HEK293 (cell line): ENCODE results near the gene S100PBP.
A peak's percentile ranks its signal among the peaks of the same experiment; 100 is the strongest.

Source experiments
- CTCF ChIA-PET: fragments of 350-600 bp; formaldehyde crosslinking; extraction: SDS; loops from one replicate; lab custom pipeline; 2021; ENCODE audit warnings: antibody characterized with exemption; lab: Yijun Ruan, JAX
- POLR2A ChIA-PET: fragments of 300-600 bp; formaldehyde crosslinking; extraction: SDS; loops from one replicate; lab custom pipeline; 2020; ENCODE audit warnings: antibody characterized with exemption, inconsistent platforms; lab: Yijun Ruan, JAX
- H3K27ac ChIP-seq: fragments of 200-500 bp; sonication (Bioruptor generic); 2 replicates; pipeline ENCODE4 v1.5.1; 2014; ENCODE audit warnings: low read depth, low read length, control low read depth, inconsistent platforms; ENCODE audit errors: extremely low read depth
- H3K36me3 ChIP-seq, 2 experiments: fragments of 200-500 bp in 1 of 2; sonication (Bioruptor generic) in 1 of 2; 1 replicate in 1 of 2; 2 replicates in 1 of 2; pipeline ENCODE4 v1.5.1; 2014 to 2017; ENCODE audit warnings: inconsistent platforms in 2 of 2, low read length in 2 of 2; ENCODE audit not compliant: control insufficient read depth in 2 of 2, insufficient read depth in 1 of 2
- H3K4me1 ChIP-seq: fragments of 200-500 bp; sonication (Bioruptor generic); 2 replicates; pipeline ENCODE4 v1.5.1; 2014; ENCODE audit warnings: mild to moderate bottlenecking, low read length, inconsistent platforms; ENCODE audit not compliant: control insufficient read depth, insufficient read depth
- H3K4me3 ChIP-seq: 2 replicates; pipeline ENCODE4 v1.5.1; 2011; ENCODE audit warnings: low read depth, mild to moderate bottlenecking, control low read depth, low read length, moderate library complexity
- H3K9me3 ChIP-seq: fragments of 200-500 bp; sonication (Bioruptor generic); 2 replicates; pipeline ENCODE4 v1.5.1; 2014; ENCODE audit warnings: low read depth, low read length, inconsistent platforms; ENCODE audit not compliant: control insufficient read depth, insufficient read depth
- PRDM10 ChIP-seq: fragments of 450-650 bp; formaldehyde crosslinking; IDR thresholded peaks from 2 replicates; pipeline ENCODE4 v1.5.1; 2016; ENCODE audit warnings: missing biosample characterization, missing genetic modification characterization
- SCRT1 ChIP-seq: fragments of 450-650 bp; formaldehyde crosslinking; IDR thresholded peaks from 2 replicates; pipeline ENCODE4 v1.5.1; 2016; ENCODE audit warnings: missing biosample characterization, missing genetic modification characterization, borderline replicate concordance
- ZNF157 ChIP-seq: fragments of 450-650 bp; formaldehyde crosslinking; IDR thresholded peaks from 2 replicates; pipeline ENCODE4 v1.5.1; 2016; ENCODE audit warnings: missing biosample characterization, missing genetic modification characterization
- ZNF473 ChIP-seq: fragments of 450-650 bp; formaldehyde crosslinking; IDR thresholded peaks from 2 replicates; pipeline ENCODE4 v1.5.1; 2017; ENCODE audit warnings: missing biosample characterization, missing genetic modification characterization
- ZNF558 ChIP-seq: fragments of 450-650 bp; formaldehyde crosslinking; IDR thresholded peaks from 2 replicates; pipeline ENCODE4 v1.5.1; 2016; ENCODE audit warnings: missing biosample characterization, missing genetic modification characterization
- ZNF560 ChIP-seq: fragments of 450-650 bp; formaldehyde crosslinking; IDR thresholded peaks from 2 replicates; pipeline ENCODE4 v1.5.1; 2017; ENCODE audit warnings: missing biosample characterization, missing genetic modification characterization, borderline replicate concordance
- ZNF621 ChIP-seq: fragments of 450-650 bp; formaldehyde crosslinking; IDR thresholded peaks from 2 replicates; pipeline ENCODE4 v1.5.1; 2017; ENCODE audit warnings: missing biosample characterization, missing genetic modification characterization
- ZNF624 ChIP-seq: fragments of 450-650 bp; formaldehyde crosslinking; IDR thresholded peaks from 2 replicates; pipeline ENCODE4 v1.5.1; 2017; ENCODE audit warnings: missing biosample characterization, missing genetic modification characterization
- ZNF645 ChIP-seq: fragments of 450-650 bp; formaldehyde crosslinking; IDR thresholded peaks from 2 replicates; pipeline ENCODE4; 2016; ENCODE audit warnings: missing biosample characterization, missing genetic modification characterization
- ZNF837 ChIP-seq: fragments of 450-650 bp; formaldehyde crosslinking; IDR thresholded peaks from 2 replicates; pipeline ENCODE4 v1.5.1; 2016; ENCODE audit warnings: missing biosample characterization, missing genetic modification characterization
- ZSCAN16 ChIP-seq: fragments of 450-650 bp; formaldehyde crosslinking; IDR thresholded peaks from 2 replicates; pipeline ENCODE4 v1.5.1; 2016; ENCODE audit warnings: missing biosample characterization, missing genetic modification characterization

The S100PBP gene

GRCh38 chr1:32860566-32860965 lies 43.1 kb downstream of the S100PBP start (continued):
- TF ChIP-seq ZNF645 (tag by site-specific recombination), result no peak
- no peak for TF ChIP-seq ZNF624 (tag by site-specific recombination)
- no peak for TF ChIP-seq ZNF473
- TF ChIP-seq ZNF621, result no peak
- no peak for TF ChIP-seq SCRT1 (tag by site-specific recombination)
- no peak for TF ChIP-seq ZNF560 (tag by site-specific recombination)

- TF ChIP-seq PRDM10 (tag by site-specific recombination), result peak; percentile 79
- TF ChIP-seq ZNF157 (tag by site-specific recombination), result no peak
- TF ChIP-seq, all 188 proteins: peak for 1
- POLR2A ChIA-PET, result interaction anchor here (0.6 kb wide), 1 partner anchor 164 kb away, joined by 3 read pairs; no protein-coding TSS in a partner anchor
- CTCF ChIA-PET, result interaction anchor here (0.6 to 2.0 kb wide), 7 partner anchors 10 to 52 kb away, joined by 3 to 6 read pairs (median 4); partner anchors contain the start of gene HPCA
- no peak overlapping the region for H3K27ac ChIP-seq
- H3K36me3 ChIP-seq, result peaks cover 0 to 73% of the 10 kb centered on the region in 2 experiments; a peak in 1 of 3 replicates
- H3K9me3 ChIP-seq, result no peaks in the 10 kb centered on the region
- H3K4me1 ChIP-seq, result no peaks in the 10 kb centered on the region
- H3K4me3 ChIP-seq, result no peak overlapping the region
Observed at GRCh38 chr1:32861904-32862695, 44.6 kb downstream of the S100PBP start.

DNA sequence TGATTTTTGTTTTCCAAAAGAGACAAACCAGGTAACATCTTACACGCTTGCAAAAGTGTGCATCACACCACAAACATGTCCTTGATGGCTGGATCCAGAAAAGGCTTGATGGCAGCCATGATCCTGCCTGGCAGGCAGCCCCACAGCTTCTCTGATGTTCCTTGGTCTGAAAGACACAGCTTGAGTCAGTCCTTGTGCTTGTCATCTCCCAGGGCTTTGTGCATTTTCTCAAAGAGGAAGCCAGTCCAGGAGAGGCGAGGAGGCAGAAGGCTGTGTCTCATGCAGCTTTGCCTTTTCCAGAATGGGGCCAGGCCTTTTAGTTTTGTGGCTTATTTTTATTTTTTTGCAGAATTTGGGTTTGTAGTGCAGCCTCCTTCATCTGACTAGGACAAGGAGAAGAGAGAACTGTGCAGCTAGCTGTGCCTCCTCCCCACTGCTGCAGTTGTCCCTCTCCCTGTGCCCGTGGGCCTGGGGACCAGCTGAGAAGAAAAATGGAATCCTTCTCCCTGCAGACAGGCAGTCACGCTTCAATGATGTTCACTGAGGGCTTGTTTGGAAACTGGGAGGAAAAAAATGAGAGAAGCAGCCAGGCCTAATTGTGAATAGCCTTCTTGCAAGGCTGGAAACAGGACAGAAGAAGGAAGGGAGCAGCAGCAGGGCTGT lies 45.9 kb downstream of the S100PBP start:
- Histone ChIP-seq H3K36me3 (peaks cover 0 to 69% of the 10 kb centered on the region in 2 experiments; a peak in 1 of 3 replicates), H3K4me3 (no peak overlapping the region), H3K27ac (no peak overlapping the region), H3K4me1 (no peaks in the 10 kb centered on the region), H3K9me3 (no peaks in the 10 kb centered on the region)
- ChIA-PET POLR2A (no interaction called here), CTCF (interaction anchor here (0.6 to 2.0 kb wide), 6 partner anchors 9 to 35 kb away, joined by 3 to 6 read pairs (median 3); partner anchors contain the start of gene HPCA)
- TF ChIP-seq ZSCAN16 (tag by site-specific recombination) (no peak), ZNF558 (tag by site-specific recombination) (peak; percentile 53; the same call in 1 of the 2 replicates)

GRCh38 chr1:32863881-32864245 lies 46.4 kb downstream of the S100PBP start:
- Histone ChIP-seq H3K4me3 (no peak overlapping the region), H3K9me3 (no peaks in the 10 kb centered on the region), H3K4me1 (no peaks in the 10 kb centered on the region), H3K27ac (no peak overlapping the region)
- no peak for TF ChIP-seq ZNF837 (tag by site-specific recombination)
- TF ChIP-seq, all 188 proteins: peak for 0
- peaks cover 0 to 67% of the 10 kb centered on the region in 2 experiments; a peak in 1 of 3 replicates for H3K36me3 ChIP-seq
- POLR2A ChIA-PET, result no interaction called here
- CTCF ChIA-PET, result interaction anchor here (0.8 to 2.0 kb wide), 3 partner anchors 9 to 35 kb away, joined by 3 to 6 read pairs (median 4); no protein-coding TSS in a partner anchor
